ENCODE results near the gene PARVA. TPM values are rescaled to one million over a fixed set of nuclear protein-coding genes. Genes with fewer than 3 reads are reported as not detected.

The PARVA gene
- total RNA-seq, 1 experiment from 2014 or later, result 18.1 TPM

- no peak overlapping the region for H4K8ac ChIP-seq (replicated peaks; ENCODE audit: insufficient read length, low read depth, low read length)
- H3K27me3 ChIP-seq (ENCODE audit: insufficient read depth, low read length), result no peaks in the 10 kb centered on the region
- no peak overlapping the region for H3K4ac ChIP-seq (ENCODE audit: low read depth, low read length)
- no peaks in the 10 kb centered on the region for H3K23me2 ChIP-seq (ENCODE audit: insufficient read length, low read depth, low read length, poor library complexity, severe bottlenecking)
- Mint-ChIP-seq H3K36me3 (ENCODE audit: insufficient read depth in 1 of 3, low read depth in 3 of 3) (peaks cover 0 to 6% (median 0%) of the 10 kb centered on the region in 3 experiments; a peak in 4 of 7 replicates), H3K4me3 (no peak overlapping the region), H3K27ac (peak overlapping the region in 1 of 3 experiments; percentile 5; a peak in 3 of 7 replicates), H3K27me3 (ENCODE audit: low read depth) (no peaks in the 10 kb centered on the region), H3K4me1 (peaks cover 4% of the 10 kb centered on the region in 2 experiments), H3K9me3 (no peaks in the 10 kb centered on the region)
- H2BK15ac ChIP-seq (ENCODE audit: low read depth, low read length), result no peak overlapping the region
- no peaks in the 10 kb centered on the region for H3K79me1 ChIP-seq (ENCODE audit: insufficient read depth, low read depth, low read length, poor library complexity, severe bottlenecking)
- H3T11ph ChIP-seq (ENCODE audit: low read length), result no peak overlapping the region
- H2BK5ac ChIP-seq (ENCODE audit: insufficient read length, low read length), result no peak overlapping the region
- H2BK12ac ChIP-seq (ENCODE audit: insufficient read length, low read depth, low read length), result no peak overlapping the region
- H4K20me1 ChIP-seq (ENCODE audit: control insufficient read depth, insufficient read depth, insufficient read length), result no peaks in the 10 kb centered on the region
- no peaks in the 10 kb centered on the region for H3K4me1 ChIP-seq (ENCODE audit: insufficient read depth, low read length)
- H2AK5ac ChIP-seq (ENCODE audit: insufficient read length, low read length), result no peak overlapping the region
- H2AFZ ChIP-seq (ENCODE audit: low read length), result no peak overlapping the region
- no peak overlapping the region for H2BK120ac ChIP-seq (ENCODE audit: low read depth, low read length, poor library complexity, severe bottlenecking)
- H3K18ac ChIP-seq (ENCODE audit: insufficient read length, low read depth, low read length), result no peak overlapping the region
- H3K23ac ChIP-seq (ENCODE audit: insufficient read length, low read depth, low read length), result no peak overlapping the region
- TF ChIP-seq, protein P1, sequence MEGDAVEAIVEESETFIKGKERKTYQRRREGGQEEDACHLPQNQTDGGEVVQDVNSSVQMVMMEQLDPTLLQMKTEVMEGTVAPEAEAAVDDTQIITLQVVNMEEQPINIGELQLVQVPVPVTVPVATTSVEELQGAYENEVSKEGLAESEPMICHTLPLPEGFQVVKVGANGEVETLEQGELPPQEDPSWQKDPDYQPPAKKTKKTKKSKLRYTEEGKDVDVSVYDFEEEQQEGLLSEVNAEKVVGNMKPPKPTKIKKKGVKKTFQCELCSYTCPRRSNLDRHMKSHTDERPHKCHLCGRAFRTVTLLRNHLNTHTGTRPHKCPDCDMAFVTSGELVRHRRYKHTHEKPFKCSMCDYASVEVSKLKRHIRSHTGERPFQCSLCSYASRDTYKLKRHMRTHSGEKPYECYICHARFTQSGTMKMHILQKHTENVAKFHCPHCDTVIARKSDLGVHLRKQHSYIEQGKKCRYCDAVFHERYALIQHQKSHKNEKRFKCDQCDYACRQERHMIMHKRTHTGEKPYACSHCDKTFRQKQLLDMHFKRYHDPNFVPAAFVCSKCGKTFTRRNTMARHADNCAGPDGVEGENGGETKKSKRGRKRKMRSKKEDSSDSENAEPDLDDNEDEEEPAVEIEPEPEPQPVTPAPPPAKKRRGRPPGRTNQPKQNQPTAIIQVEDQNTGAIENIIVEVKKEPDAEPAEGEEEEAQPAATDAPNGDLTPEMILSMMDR (conservative IDR thresholded peaks at IDR 0.05), result no peak
- no CpG with 5 or more reads among the region's 4 CpGs for WGBS (ENCODE audit: extremely low coverage, insufficient read length, low lambda C conversion rate)
- no peaks in the 10 kb centered on the region for H3K79me2 ChIP-seq (ENCODE audit: insufficient read depth, low read length)
- H3K14ac ChIP-seq (ENCODE audit: insufficient read depth, low read length), result no peak overlapping the region
- H3K4me2 ChIP-seq (ENCODE audit: insufficient read depth, insufficient read length, low read length), result no peak overlapping the region
- no peak overlapping the region for H3K9ac ChIP-seq (ENCODE audit: extremely low read depth, insufficient read length, low read length)
- no peak overlapping the region for H4K5ac ChIP-seq (ENCODE audit: insufficient read length, low read depth, low read length)
- no peak overlapping the region for H4K91ac ChIP-seq (ENCODE audit: insufficient read length, low read depth, low read length)
- no peak overlapping the region for H3K56ac ChIP-seq (ENCODE audit: insufficient read length, low read depth, low read length)
- no peak overlapping the region for H3K27ac ChIP-seq (ENCODE audit: insufficient read length, low read depth, low read length)
- no peak overlapping the region for H2BK20ac ChIP-seq (ENCODE audit: low read depth, low read length, poor library complexity, severe bottlenecking)
- no peak for DNase-seq
- H3K9me3 ChIP-seq (ENCODE audit: control insufficient read depth, low read depth, low read length), result no peaks in the 10 kb centered on the region
Measured at GRCh38 chr11:12478743-12479142, 101.4 kb downstream of the PARVA start.
